ENCODE results near the gene TAS2R41.

Gene TAS2R41

DNA sequence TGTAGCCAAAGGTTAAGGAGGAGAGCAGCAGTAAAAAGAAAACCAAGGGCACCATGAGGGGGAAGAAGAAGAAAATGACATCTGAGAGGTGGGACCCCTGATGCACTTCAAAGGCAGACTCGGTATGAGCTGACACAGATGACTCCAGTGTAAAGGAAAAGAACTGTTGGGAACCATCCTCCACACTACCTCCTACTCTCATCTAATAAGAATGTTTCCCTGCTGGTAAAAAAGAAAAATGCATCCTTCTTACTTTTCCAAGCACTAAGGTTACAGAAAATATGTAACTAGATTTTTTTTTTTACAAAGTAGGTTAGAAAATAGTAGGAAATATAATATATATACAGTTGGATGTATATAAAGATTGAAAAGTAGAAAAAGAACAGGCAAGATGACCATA lies 16.9 kb downstream of the TAS2R41 start:
- H3K36me3 Mint-ChIP-seq (ENCODE audit: low read depth), result no peaks in the 10 kb centered on the region
- no peak overlapping the region for H3K4me3 Mint-ChIP-seq
- no peak overlapping the region for H3K27ac Mint-ChIP-seq
- H3K27me3 Mint-ChIP-seq (ENCODE audit: low read depth), result no peaks in the 10 kb centered on the region
- H3K4me1 Mint-ChIP-seq (ENCODE audit: low read depth), result peaks cover 19% of the 10 kb centered on the region
- no peaks in the 10 kb centered on the region for H3K9me3 Mint-ChIP-seq

DNA sequence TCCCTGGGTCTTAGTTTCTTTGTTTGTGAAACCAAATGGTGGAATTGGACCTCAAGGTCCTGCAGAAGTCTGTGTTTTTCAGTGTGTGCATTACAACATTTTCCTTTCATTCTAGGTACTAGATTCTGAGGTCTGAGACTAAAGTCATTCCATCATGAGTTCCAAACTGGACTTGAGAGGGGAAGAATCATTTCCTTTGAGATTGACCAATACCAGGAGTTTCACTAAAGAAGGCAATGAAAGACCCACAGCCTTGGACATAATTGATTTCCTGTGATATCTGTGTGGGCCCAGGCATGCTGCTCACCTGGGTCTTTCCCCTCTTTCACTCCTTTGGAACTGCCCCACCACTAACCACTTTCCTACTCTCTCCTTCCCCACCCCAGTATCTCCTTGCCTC lies 18.2 kb downstream of the TAS2R41 start:
- no peaks in the 10 kb centered on the region for H3K27me3 Mint-ChIP-seq (ENCODE audit: low read depth)
- H3K4me1 Mint-ChIP-seq (ENCODE audit: low read depth), result peaks cover 17% of the 10 kb centered on the region
- H3K27ac Mint-ChIP-seq, result no peak overlapping the region
- no peaks in the 10 kb centered on the region for H3K9me3 Mint-ChIP-seq
- H3K36me3 Mint-ChIP-seq (ENCODE audit: low read depth), result no peaks in the 10 kb centered on the region
- H3K4me3 Mint-ChIP-seq, result no peak overlapping the region

DNA sequence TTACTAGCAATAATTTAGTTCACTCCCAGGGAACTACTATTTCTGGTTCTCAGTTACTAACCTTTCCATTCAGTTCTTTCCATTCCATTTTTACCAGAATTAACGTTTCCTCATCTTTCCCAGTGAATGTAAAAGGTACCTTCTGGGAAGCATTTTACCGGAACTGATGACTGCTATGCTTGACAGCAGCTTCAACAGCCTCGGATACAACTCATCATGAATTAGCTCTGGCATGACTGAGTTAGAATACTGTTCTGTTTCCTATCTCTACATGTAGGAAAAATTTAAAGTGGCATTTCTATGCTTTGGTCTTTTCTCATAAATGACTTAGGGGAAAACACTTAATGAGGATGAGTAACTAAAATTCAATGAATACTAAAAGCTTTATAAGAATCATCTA lies 18.6 kb downstream of the TAS2R41 start:
- no peaks in the 10 kb centered on the region for H3K9me3 Mint-ChIP-seq
- peaks cover 16% of the 10 kb centered on the region for H3K4me1 Mint-ChIP-seq (ENCODE audit: low read depth)
- no peaks in the 10 kb centered on the region for H3K27me3 Mint-ChIP-seq (ENCODE audit: low read depth)
- H3K36me3 Mint-ChIP-seq (ENCODE audit: low read depth), result no peaks in the 10 kb centered on the region
- no peak overlapping the region for H3K27ac Mint-ChIP-seq
- H3K4me3 Mint-ChIP-seq, result no peak overlapping the region

DNA sequence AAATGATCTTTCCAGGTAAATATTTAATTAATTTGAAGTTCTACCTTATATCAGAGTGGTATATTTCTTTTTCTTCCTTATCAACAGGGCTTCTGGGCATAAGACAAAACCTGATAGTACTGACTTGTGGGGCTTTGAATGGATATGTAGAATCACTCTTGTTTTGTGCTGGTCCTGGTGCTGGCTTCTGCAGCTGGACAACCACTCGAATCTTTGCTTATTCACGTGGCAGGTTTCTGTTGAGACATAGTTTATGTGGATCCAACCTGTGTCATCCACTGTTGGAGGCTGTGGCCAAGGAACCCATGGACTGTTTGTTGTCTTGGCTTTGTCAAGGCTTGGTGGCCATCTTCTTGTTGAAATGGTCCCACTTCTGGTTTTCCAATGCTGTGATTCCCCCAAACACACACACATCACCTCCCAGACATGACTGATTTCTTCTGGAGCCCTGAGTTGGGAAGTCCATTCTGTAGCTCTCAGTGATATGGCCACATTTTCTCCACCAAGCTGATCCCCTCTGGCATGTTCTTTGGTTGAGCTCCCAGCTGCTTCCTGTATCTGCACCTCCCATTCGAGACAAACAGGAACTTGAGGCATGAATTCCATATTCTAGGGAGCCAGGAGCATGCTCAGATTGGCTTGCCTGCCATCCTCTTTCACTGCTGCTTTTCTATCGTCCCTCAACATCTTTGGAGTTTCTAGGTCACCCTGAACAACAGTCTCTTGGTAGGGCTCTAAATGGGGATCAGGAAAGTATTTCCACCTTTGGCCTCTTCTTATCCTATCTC lies 19.5 kb downstream of the TAS2R41 start:
- no peaks in the 10 kb centered on the region for H3K9me3 Mint-ChIP-seq
- no peak overlapping the region for H3K27ac Mint-ChIP-seq
- H3K27me3 Mint-ChIP-seq (ENCODE audit: low read depth), result no peaks in the 10 kb centered on the region
- H3K36me3 Mint-ChIP-seq (ENCODE audit: low read depth), result no peaks in the 10 kb centered on the region
- H3K4me1 Mint-ChIP-seq (ENCODE audit: low read depth), result peaks cover 12% of the 10 kb centered on the region
- H3K4me3 Mint-ChIP-seq, result no peak overlapping the region

DNA sequence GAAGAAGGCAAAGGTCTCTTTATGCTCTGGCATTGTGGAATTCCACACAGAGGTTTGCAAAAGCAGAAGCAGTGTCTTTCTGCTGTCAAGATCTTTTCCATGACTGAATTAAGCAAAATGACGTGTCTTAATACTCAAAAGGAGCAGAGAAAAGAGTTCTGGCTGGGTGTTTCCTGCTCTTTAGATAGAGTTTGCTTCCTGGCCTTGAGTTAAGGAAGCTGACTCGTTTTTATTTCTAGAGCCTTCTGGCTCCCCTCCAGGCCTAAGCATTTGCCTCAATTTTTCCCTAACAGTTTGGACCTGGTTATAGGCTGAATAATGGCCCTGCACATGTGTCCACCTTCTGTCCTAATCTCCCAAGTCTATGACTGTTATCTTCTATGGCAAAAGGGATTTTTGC lies 21.6 kb downstream of the TAS2R41 start:
- Mint-ChIP-seq H3K4me3 (no peak overlapping the region), H3K27ac (no peak overlapping the region), H3K36me3 (ENCODE audit: low read depth) (no peaks in the 10 kb centered on the region), H3K4me1 (ENCODE audit: low read depth) (no peaks in the 10 kb centered on the region), H3K27me3 (ENCODE audit: low read depth) (no peaks in the 10 kb centered on the region), H3K9me3 (no peaks in the 10 kb centered on the region)

DNA sequence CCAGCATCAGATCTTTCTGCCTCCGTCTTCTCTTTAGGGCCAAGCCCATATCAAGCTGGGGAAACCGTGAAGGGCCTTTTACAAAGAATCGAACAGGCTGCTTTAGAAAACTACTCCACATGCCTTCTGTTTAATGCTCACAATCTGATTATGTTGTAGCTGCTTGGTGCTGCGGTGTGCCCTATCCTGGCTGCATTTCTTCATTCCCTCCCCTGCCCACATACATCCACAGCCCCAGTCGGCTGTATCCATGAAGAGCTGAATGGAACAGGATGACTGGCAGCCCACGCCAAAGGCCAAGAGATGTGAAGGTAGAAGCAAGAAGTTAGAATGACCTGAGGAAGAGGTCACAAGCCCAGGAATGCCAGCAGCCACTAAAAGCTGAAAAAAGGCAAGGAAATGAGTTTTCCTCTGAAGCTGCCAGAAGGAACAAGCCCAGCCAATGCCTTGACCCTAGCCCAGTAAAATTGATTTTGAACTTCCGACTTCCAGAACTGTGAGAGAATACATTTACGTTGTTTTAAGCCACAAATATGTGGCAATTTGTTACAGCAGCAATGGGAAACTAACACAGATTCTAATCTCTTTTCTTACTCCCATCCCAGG lies 22.2 kb downstream of the TAS2R41 start:
- Mint-ChIP-seq H3K9me3 (no peaks in the 10 kb centered on the region), H3K27ac (no peak overlapping the region), H3K27me3 (ENCODE audit: low read depth) (no peaks in the 10 kb centered on the region), H3K36me3 (ENCODE audit: low read depth) (no peaks in the 10 kb centered on the region), H3K4me3 (no peak overlapping the region), H3K4me1 (ENCODE audit: low read depth) (no peaks in the 10 kb centered on the region)

DNA sequence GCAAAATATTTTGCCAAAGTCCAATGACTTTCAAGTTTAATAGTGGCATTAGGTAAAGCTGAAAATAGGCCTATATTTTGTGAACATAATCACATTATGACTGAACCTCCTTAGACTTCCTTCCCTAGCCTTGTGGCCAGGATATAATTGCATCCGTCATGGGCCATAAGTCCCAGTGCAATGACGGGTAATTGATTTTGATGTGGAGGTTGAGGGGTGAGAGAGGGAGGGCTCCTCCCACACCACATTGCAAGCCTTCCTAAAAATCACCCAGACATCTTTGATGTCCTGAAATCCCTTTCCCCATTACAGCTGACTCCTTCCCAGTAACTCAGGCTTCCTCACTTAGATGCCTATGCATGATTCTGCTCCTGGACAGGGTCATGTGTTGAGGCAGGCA lies 25.6 kb downstream of the TAS2R41 start:
- H3K36me3 Mint-ChIP-seq (ENCODE audit: low read depth), result no peaks in the 10 kb centered on the region
- H3K27ac Mint-ChIP-seq, result no peak overlapping the region
- H3K4me1 Mint-ChIP-seq (ENCODE audit: low read depth), result no peaks in the 10 kb centered on the region
- H3K4me3 Mint-ChIP-seq, result no peak overlapping the region
- H3K27me3 Mint-ChIP-seq (ENCODE audit: low read depth), result no peaks in the 10 kb centered on the region
- no peaks in the 10 kb centered on the region for H3K9me3 Mint-ChIP-seq

DNA sequence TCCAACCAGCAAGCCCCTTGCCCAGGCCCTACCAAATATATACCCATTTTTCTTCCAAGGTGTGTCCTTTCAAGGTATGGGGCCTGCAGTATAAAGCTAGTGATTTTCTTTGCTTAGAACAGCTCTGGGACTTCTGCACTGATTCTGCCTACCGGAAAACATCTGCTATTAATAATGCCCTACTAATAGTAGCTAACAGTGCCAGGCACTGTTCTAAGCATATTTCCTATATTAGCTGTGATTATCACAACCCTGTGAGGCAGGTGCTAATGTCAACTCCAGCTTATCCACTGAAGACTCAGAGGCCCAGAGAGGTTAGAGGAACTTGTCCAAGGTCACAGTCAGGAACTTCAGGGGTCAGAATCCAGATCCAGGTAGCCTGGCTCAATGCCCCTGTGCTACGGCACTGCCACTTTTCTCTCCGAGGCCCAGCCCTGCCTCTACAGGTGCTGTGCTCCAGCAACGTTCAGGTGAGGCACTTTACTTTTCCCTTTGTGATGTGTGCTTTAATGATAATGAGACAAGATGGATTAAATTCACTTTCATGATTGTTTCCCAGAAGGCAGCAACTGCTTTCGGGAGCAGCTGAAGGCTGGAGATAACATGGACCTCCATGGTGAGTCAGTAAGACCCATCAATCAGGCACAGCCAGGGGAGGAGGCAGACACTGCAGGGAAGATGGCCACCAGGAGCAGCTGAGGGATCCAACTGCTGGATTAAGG lies 26.7 kb downstream of the TAS2R41 start:
- no peaks in the 10 kb centered on the region for H3K9me3 Mint-ChIP-seq
- H3K27ac Mint-ChIP-seq, result no peak overlapping the region
- no peaks in the 10 kb centered on the region for H3K36me3 Mint-ChIP-seq (ENCODE audit: low read depth)

DNA sequence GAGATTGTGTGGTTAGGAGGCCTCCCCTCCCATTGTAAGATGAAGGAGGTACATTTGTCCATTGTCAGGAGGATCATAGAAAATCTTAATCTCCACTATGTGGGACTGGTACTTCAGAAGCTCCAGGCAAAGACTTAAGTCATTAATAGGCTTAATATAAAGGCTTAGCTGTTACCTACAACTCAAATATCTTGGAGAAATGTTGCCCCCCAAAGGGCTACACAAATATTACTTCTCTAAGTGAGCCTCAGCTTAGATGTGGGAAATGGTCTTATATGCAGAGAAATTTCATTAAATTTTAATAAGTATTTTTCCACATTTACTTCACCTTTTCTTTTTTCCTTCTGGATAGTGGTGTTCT lies 27.2 kb downstream of the TAS2R41 start:
- H3K27me3 Mint-ChIP-seq (ENCODE audit: low read depth), result no peaks in the 10 kb centered on the region
- no peaks in the 10 kb centered on the region for H3K9me3 Mint-ChIP-seq
- no peak overlapping the region for H3K4me3 Mint-ChIP-seq
- no peaks in the 10 kb centered on the region for H3K4me1 Mint-ChIP-seq (ENCODE audit: low read depth)
- H3K27ac Mint-ChIP-seq, result no peak overlapping the region
- no peaks in the 10 kb centered on the region for H3K36me3 Mint-ChIP-seq (ENCODE audit: low read depth)

More for the DNA sequence above, 26.7 kb downstream of the TAS2R41 start:
- Mint-ChIP-seq H3K4me1 (ENCODE audit: low read depth) (no peaks in the 10 kb centered on the region), H3K4me3 (no peak overlapping the region), H3K27me3 (ENCODE audit: low read depth) (no peaks in the 10 kb centered on the region)

DNA sequence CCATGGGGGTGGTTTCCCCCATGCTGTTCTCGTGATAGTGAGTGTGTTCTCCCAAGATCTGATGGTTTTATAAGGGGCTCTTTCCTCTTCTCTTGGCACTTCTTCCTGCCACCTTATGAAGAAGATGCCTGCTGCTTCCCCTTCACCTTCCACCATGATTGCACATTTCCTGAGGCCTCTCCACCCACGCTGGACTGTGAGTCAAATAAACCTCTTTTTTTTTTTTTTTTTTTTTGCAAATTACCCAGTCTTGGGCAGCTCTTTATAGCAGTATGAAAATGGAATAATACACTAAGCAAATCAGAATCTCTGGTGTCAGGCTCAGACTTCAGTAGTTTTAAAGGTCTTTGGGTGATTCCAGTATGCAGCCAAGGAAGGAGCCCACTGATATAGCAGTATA lies 28.2 kb downstream of the TAS2R41 start:
- no peaks in the 10 kb centered on the region for H3K4me1 Mint-ChIP-seq (ENCODE audit: low read depth)
- H3K36me3 Mint-ChIP-seq (ENCODE audit: low read depth), result no peaks in the 10 kb centered on the region
- H3K27ac Mint-ChIP-seq, result no peak overlapping the region
- H3K4me3 Mint-ChIP-seq, result no peak overlapping the region
- no peaks in the 10 kb centered on the region for H3K9me3 Mint-ChIP-seq
- H3K27me3 Mint-ChIP-seq (ENCODE audit: low read depth), result no peaks in the 10 kb centered on the region

DNA sequence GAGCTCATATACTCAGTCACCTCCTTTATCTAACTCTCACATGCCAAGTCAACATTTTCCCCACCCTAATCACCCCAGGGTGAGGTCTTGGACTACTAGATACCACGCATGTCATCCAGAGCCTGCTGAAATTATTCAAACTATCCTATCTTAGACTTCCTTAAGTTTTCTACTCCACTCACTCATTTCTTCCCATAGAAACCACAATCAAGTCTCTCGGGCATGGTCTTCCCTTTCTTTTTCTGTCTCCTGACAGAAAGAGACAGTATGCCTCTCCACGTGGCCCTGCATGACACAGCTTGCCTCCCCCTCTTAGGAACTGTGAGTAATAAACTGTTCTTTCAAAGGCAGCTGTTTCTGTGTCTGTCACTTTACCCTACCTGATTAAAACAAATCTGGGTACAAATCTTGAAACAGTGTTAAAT lies 29.4 kb downstream of the TAS2R41 start:
- no peaks in the 10 kb centered on the region for H3K36me3 Mint-ChIP-seq (ENCODE audit: low read depth)
- H3K9me3 Mint-ChIP-seq, result no peaks in the 10 kb centered on the region
- H3K4me3 Mint-ChIP-seq, result no peak overlapping the region
- H3K4me1 Mint-ChIP-seq (ENCODE audit: low read depth), result no peaks in the 10 kb centered on the region
- no peak overlapping the region for H3K27ac Mint-ChIP-seq
- no peaks in the 10 kb centered on the region for H3K27me3 Mint-ChIP-seq (ENCODE audit: low read depth)

DNA sequence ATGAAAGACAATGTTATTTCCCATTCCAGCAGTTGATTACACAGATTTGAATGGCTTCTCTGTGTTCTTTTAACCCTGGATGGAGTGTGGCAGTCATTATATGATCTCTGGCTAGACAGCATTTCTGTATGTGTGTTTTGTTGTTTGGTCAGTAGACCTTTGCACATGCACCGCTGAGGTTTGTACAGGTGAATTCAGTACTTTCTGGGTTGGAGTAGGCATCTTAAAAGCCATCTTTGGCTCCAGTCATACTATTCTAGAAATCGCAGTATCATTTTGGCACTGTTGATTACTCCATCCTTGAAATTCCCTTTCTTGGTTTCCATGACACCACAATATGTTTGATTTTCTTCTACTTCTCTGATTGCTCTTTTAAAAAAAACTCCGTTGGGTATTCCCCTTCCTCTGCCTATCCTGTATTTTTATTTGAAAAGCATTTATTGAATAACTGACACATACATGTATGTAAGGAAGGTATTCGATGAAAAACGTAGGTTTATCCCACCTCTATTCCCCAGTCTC lies 29.9 kb downstream of the TAS2R41 start:
- H3K36me3 Mint-ChIP-seq (ENCODE audit: low read depth), result no peaks in the 10 kb centered on the region
- H3K9me3 Mint-ChIP-seq, result no peaks in the 10 kb centered on the region
- no peaks in the 10 kb centered on the region for H3K4me1 Mint-ChIP-seq (ENCODE audit: low read depth)
- H3K4me3 Mint-ChIP-seq, result no peak overlapping the region
- H3K27ac Mint-ChIP-seq, result no peak overlapping the region
- no peaks in the 10 kb centered on the region for H3K27me3 Mint-ChIP-seq (ENCODE audit: low read depth)

DNA sequence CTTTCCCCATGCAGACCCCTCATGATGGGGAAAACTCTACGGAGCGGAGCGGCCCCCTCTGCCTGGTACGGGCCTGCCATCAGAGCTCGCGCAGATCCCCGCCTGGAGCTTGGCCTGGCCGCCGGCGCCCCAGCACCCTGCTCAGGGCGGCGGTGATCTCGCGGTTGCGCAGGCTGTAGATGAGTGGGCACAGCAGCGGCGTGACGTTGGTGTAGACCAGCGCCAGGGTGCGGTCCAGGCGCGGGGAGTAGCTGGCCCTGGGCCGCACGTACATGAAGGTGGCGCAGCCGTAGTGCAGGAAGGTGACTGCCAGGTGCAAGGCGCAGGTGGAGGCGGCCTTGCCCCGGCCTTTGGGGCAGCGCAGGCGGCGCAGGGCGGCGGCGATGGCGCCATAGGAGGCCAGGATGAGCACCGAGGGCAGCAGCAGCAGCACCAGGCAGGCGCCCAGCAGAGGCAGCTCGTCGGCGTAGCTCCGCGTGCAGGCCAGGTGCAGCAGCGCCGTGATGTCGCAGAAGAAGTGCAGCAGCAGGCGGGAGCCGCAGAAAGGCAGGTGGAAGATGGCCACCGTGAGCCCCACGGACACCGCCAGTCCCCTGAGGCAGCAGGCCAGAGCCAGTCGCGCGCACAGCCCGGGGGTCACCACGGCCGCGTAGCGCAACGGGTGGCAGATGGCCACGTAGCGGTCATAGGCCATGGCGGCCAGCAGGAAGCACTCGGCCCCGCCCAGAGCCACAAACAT lies 33.4 kb downstream of the TAS2R41 start:
- no peaks in the 10 kb centered on the region for H3K4me1 Mint-ChIP-seq (ENCODE audit: low read depth)

DNA sequence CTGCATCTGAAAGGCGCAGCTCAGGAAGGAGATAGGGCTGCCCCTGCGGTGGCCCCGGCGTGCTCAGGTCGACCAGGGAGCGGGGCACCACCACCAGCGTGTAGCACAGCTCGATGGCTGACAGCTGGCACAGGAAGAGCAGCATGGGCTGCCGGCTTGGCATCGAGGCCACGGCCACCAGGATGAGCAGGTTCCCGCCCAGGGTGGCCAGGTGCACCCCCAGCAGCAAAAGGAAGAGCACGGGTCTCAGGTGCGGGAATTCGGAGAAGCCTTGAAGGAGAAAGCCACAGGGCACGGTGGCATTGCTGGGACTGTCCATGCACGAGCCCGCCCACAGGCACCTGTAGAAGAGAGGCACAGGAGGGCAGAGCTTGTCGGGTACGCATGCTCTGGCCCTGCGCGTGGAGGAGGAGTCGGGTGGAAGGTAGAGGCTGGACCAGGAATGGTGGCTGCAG lies 33.9 kb downstream of the TAS2R41 start:
- Mint-ChIP-seq H3K4me3 (no peak overlapping the region), H3K36me3 (ENCODE audit: low read depth) (no peaks in the 10 kb centered on the region), H3K9me3 (no peaks in the 10 kb centered on the region), H3K27ac (no peak overlapping the region), H3K27me3 (ENCODE audit: low read depth) (no peaks in the 10 kb centered on the region), H3K4me1 (ENCODE audit: low read depth) (no peaks in the 10 kb centered on the region)

More for the DNA sequence above, 33.4 kb downstream of the TAS2R41 start:
- Mint-ChIP-seq H3K27me3 (ENCODE audit: low read depth) (no peaks in the 10 kb centered on the region), H3K36me3 (ENCODE audit: low read depth) (no peaks in the 10 kb centered on the region), H3K27ac (no peak overlapping the region), H3K4me3 (no peak overlapping the region), H3K9me3 (no peaks in the 10 kb centered on the region)
